ENCODE data around the gene PRM1. TPM values are rescaled to one million over a fixed set of nuclear protein-coding genes. Genes with fewer than 3 reads are reported as not detected.

The PRM1 gene
- total RNA-seq, 5 donors from 2014 or later (not counting 1 experiment from before 2014, with no cell fraction given): not detected

GRCh38 chr16:11233727-11234376 lies 47.3 kb downstream of the PRM1 start:
- ATAC-seq (replicated peaks in 1 of 4) (peak in 1 of 4 experiments; percentile 10), DNase-seq (peak in 10 of 35 experiments; percentile 24 to 59 (median 42))
- Mint-ChIP-seq H3K27me3 (no peaks in the 10 kb centered on the region), H3K36me3 (no peaks in the 10 kb centered on the region), H3K27ac (peak overlapping the region; percentile 97), H3K4me3 (peak overlapping the region; percentile 41 to 80 (median 57)), H3K9me3 (no peaks in the 10 kb centered on the region), H3K4me1 (peaks cover 56 to 71% (median 65%) of the 10 kb centered on the region in 3 donors)
- no peak overlapping the region for H3K4me3 ChIP-seq (ENCODE audit: control insufficient read depth in 1 of 2, extremely low read depth in 1 of 2, low read length in 1 of 2)
- no peaks in the 10 kb centered on the region for H3K36me3 ChIP-seq (ENCODE audit: control insufficient read depth in 2 of 2, extremely low read depth in 1 of 2, insufficient read depth in 1 of 2, low read length in 1 of 2)
- peaks cover 13 to 63% of the 10 kb centered on the region in 2 experiments for H3K4me1 ChIP-seq (ENCODE audit: control insufficient read depth in 1 of 2, extremely low read depth in 1 of 2, insufficient read depth in 2 of 2, low read length in 2 of 2)
- no peaks in the 10 kb centered on the region for H3K9me3 ChIP-seq
- H3K27ac ChIP-seq (ENCODE audit: low read length): peak overlapping the region; percentile 85
- WGBS (ENCODE audit: insufficient coverage): no CpG with 5 or more reads among the region's 8 CpGs
- H3K27me3 ChIP-seq (replicated peaks in 1 of 2; ENCODE audit: control insufficient read depth in 2 of 2, extremely low read depth in 1 of 2, insufficient read depth in 2 of 2, low read length in 1 of 2): no peaks in the 10 kb centered on the region
- ChIA-PET POLR2A (interaction anchor here (0.7 to 1.3 kb wide), 4 partner anchors 9 to 21 kb away, joined by 3 read pairs; no protein-coding TSS in a partner anchor), CTCF (interaction anchor here (0.7 to 1.1 kb wide), 2 partner anchors 18 to 130 kb away, joined by 3 to 4 read pairs; no protein-coding TSS in a partner anchor)

GRCh38 chr16:11232852-11233726 lies 48.0 kb downstream of the PRM1 start:
- Histone ChIP-seq H3K27ac (ENCODE audit: low read length) (peak overlapping the region; percentile 85), H3K4me3 (ENCODE audit: control insufficient read depth in 1 of 2, extremely low read depth in 1 of 2, low read length in 1 of 2) (peak overlapping the region; percentile 31 to 50), H3K36me3 (ENCODE audit: control insufficient read depth in 2 of 2, extremely low read depth in 1 of 2, insufficient read depth in 1 of 2, low read length in 1 of 2) (no peaks in the 10 kb centered on the region), H3K9me3 (no peaks in the 10 kb centered on the region), H3K27me3 (replicated peaks in 1 of 2; ENCODE audit: control insufficient read depth in 2 of 2, extremely low read depth in 1 of 2, insufficient read depth in 2 of 2, low read length in 1 of 2) (no peaks in the 10 kb centered on the region), H3K4me1 (ENCODE audit: control insufficient read depth in 1 of 2, extremely low read depth in 1 of 2, insufficient read depth in 2 of 2, low read length in 2 of 2) (peaks cover 13 to 65% of the 10 kb centered on the region in 2 experiments)
- peak overlapping the region; percentile 41 to 80 (median 57) for H3K4me3 Mint-ChIP-seq
- H3K27ac Mint-ChIP-seq: peak overlapping the region; percentile 97
- no peaks in the 10 kb centered on the region for H3K36me3 Mint-ChIP-seq
- H3K9me3 Mint-ChIP-seq: no peaks in the 10 kb centered on the region
- under 1% methylated on average over 32 of the region's 35 CpGs for WGBS (ENCODE audit: insufficient coverage)
- peaks cover 61 to 77% (median 71%) of the 10 kb centered on the region in 3 donors for H3K4me1 Mint-ChIP-seq
- CTCF ChIA-PET: interaction anchor here (0.5 to 1.1 kb wide), 4 partner anchors 19 to 130 kb away, joined by 3 to 4 read pairs (median 4); partner anchors contain the start of gene SOCS1 (in 1 of the 2)
- no peaks in the 10 kb centered on the region for H3K27me3 Mint-ChIP-seq
- POLR2A ChIA-PET: interaction anchor here (0.6 to 1.3 kb wide), 6 partner anchors 8 to 417 kb away, joined by 3 to 4 read pairs (median 3); partner anchors contain the start of gene SOCS1 (in 1 of the 2)
- DNase-seq (peak; percentile 53 to 92 (median 86)), ATAC-seq (replicated peaks in 1 of 4) (peak; percentile 85 to 89 (median 86))

GRCh38 chr16:11232302-11232851 lies 48.8 kb downstream of the PRM1 start:
- ChIA-PET POLR2A (interaction anchor here (0.6 to 1.0 kb wide), 2 partner anchors 23 to 418 kb away, joined by 4 read pairs; partner anchors contain the start of gene SOCS1 (in 1 of the 2)), CTCF (interaction anchor here in 1 of 2 donors (0.5 to 0.7 kb wide), 2 partner anchors 20 to 23 kb away, joined by 3 to 4 read pairs; partner anchors contain the start of gene SOCS1)
- Histone ChIP-seq H3K4me1 (ENCODE audit: control insufficient read depth in 1 of 2, extremely low read depth in 1 of 2, insufficient read depth in 2 of 2, low read length in 2 of 2) (peaks cover 13 to 65% of the 10 kb centered on the region in 2 experiments), H3K9me3 (no peaks in the 10 kb centered on the region), H3K27ac (ENCODE audit: low read length) (peak overlapping the region; percentile 85), H3K36me3 (ENCODE audit: control insufficient read depth in 2 of 2, extremely low read depth in 1 of 2, insufficient read depth in 1 of 2, low read length in 1 of 2) (no peaks in the 10 kb centered on the region), H3K4me3 (ENCODE audit: control insufficient read depth in 1 of 2, extremely low read depth in 1 of 2, low read length in 1 of 2) (peak overlapping the region in 1 of 2 donors; percentile 31), H3K27me3 (replicated peaks in 1 of 2; ENCODE audit: control insufficient read depth in 2 of 2, extremely low read depth in 1 of 2, insufficient read depth in 2 of 2, low read length in 1 of 2) (no peaks in the 10 kb centered on the region)
- Mint-ChIP-seq H3K27me3 (no peaks in the 10 kb centered on the region), H3K36me3 (no peaks in the 10 kb centered on the region), H3K4me1 (peaks cover 61 to 77% (median 72%) of the 10 kb centered on the region in 3 donors), H3K4me3 (peak overlapping the region; percentile 41 to 80 (median 57)), H3K27ac (peak overlapping the region; percentile 97), H3K9me3 (no peaks in the 10 kb centered on the region)
- no peak for ATAC-seq (replicated peaks in 1 of 4)
- WGBS (ENCODE audit: insufficient coverage): no CpG with 5 or more reads among the region's 3 CpGs
- no peak for DNase-seq

- Mint-ChIP-seq H3K4me1 (peaks cover 62 to 71% (median 68%) of the 10 kb centered on the region in 3 donors), H3K4me3 (peak overlapping the region in 1 of 3 donors; percentile 80), H3K27ac (peak overlapping the region; percentile 84 to 85), H3K36me3 (no peaks in the 10 kb centered on the region), H3K27me3 (no peaks in the 10 kb centered on the region), H3K9me3 (no peaks in the 10 kb centered on the region)
- Histone ChIP-seq H3K36me3 (ENCODE audit: control insufficient read depth in 2 of 2, extremely low read depth in 1 of 2, insufficient read depth in 1 of 2, low read length in 1 of 2) (no peaks in the 10 kb centered on the region), H3K9me3 (no peaks in the 10 kb centered on the region), H3K4me1 (ENCODE audit: control insufficient read depth in 1 of 2, extremely low read depth in 1 of 2, insufficient read depth in 2 of 2, low read length in 2 of 2) (peaks cover 13 to 65% of the 10 kb centered on the region in 2 experiments), H3K27me3 (replicated peaks in 1 of 2; ENCODE audit: control insufficient read depth in 2 of 2, extremely low read depth in 1 of 2, insufficient read depth in 2 of 2, low read length in 1 of 2) (no peaks in the 10 kb centered on the region), H3K4me3 (ENCODE audit: control insufficient read depth in 1 of 2, extremely low read depth in 1 of 2, low read length in 1 of 2) (no peak overlapping the region), H3K27ac (ENCODE audit: low read length) (peak overlapping the region; percentile 31)
- ChIA-PET CTCF (interaction anchor here in 1 of 2 donors (0.6 kb wide), 1 partner anchor 12 kb away, joined by 7 read pairs; no protein-coding TSS in a partner anchor), POLR2A (interaction anchor here in 1 of 2 donors (0.5 kb wide), 1 partner anchor 30 kb away, joined by 3 read pairs; no protein-coding TSS in a partner anchor)
- 96% methylated on average over 5 of the region's 10 CpGs for WGBS (ENCODE audit: insufficient coverage)
- ATAC-seq (replicated peaks in 1 of 4) (no peak), DNase-seq (no peak)
These were observed 49.7 kb downstream of the PRM1 start for GRCh38 chr16:11231367-11231970.

Other genes starting within 250 kb of the PRM1 start
- gene SOCS1, start 25.1 kb downstream of the PRM1 start, total RNA-seq: 10 to 100 TPM; 49.2 to 67.2 (median 54.5) TPM
- not detected for gene TNP2, start 12.0 kb downstream of the PRM1 start, total RNA-seq
- not detected for gene PRM3, start 7.7 kb downstream of the PRM1 start, total RNA-seq
- not detected for gene PRM2, start 4.8 kb downstream of the PRM1 start, total RNA-seq
- gene RMI2, start 64.1 kb upstream of the PRM1 start, total RNA-seq: 1 to 10 TPM; 1.8 to 6.3 (median 4.2) TPM